Sigmoid colon (tissue), 3 donors: ENCODE measurements around the gene CSH2.

Experiments used
- CTCF ChIP-seq, 4 experiments: fragments of 450-650 bp in 3 of 4; fragments of 200-600 bp in 1 of 4; IDR thresholded peaks; one replicate each; pipeline ENCODE4 v1.5.1; 2016 to 2019; ENCODE audit warnings: antibody characterized with exemption in 4 of 4, mild to moderate bottlenecking in 3 of 4, moderate library complexity in 2 of 4
- POLR2A ChIP-seq, 2 donors: fragments of 450-650 bp; IDR thresholded peaks; one replicate each; pipeline ENCODE4 v1.6.1; 2016; ENCODE audit warnings: antibody characterized with exemption in 2 of 2, mild to moderate bottlenecking in 2 of 2, moderate library complexity in 2 of 2

GRCh38 chr17:63832455-63832854, 41.0 kb downstream of the CSH2 start:
- no peak for TF ChIP-seq CTCF (IDR thresholded peaks at IDR 0.05)
- no peak for TF ChIP-seq POLR2A (IDR thresholded peaks at IDR 0.05)
